Placental epithelial cell (primary cell): ENCODE results near the gene ASIC1. TPM values are rescaled to one million over a fixed set of nuclear protein-coding genes. Genes with fewer than 3 reads are reported as not detected.

ENCODE experiments used
- total RNA-seq: library from RNA; depleted of rRNA; stranded (reverse); fragments of >200 nt; gene quantifications from 2 replicates; pipeline ENCODE4 v1.2.3, GENCODE V29; 2012

The ASIC1 gene
- 0.65 and 1.2 TPM in 2 replicates for total RNA-seq

GRCh38 chr12:50057000-50057841, at the start of gene ASIC1:
Gene ASIC1 (plus strand): TSS chr12:50057596. CDS start chr12:50058767, 1,171 bp downstream.

GRCh38 chr12:50025187-50026059, 32.0 kb upstream of the ASIC1 start, which contains the start of gene RACGAP1:
Gene RACGAP1 (minus strand): TSS chr12:50025494. CDS start chr12:50016715, 8,779 bp downstream.

GRCh38 chr12:50084775-50085614, 27.6 kb downstream of the ASIC1 start, which contains the start of gene SMARCD1:
Gene SMARCD1 (plus strand): TSS chr12:50085342. CDS start chr12:50085370, 28 bp downstream.

GRCh38 chr12:50103767-50104321, 46.4 kb downstream of the ASIC1 start, which contains the start of gene GPD1:
Gene GPD1 (plus strand): TSS chr12:50104008. CDS start chr12:50104051, 43 bp downstream.

GRCh38 chr12:50111693-50112455, 54.5 kb downstream of the ASIC1 start, which contains the start of gene COX14:
Gene COX14 (plus strand): TSS chr12:50112236. CDS start chr12:50120044, 7,808 bp downstream.

Other genes with a start within 250 kb of the ASIC1 start
- gene NCKAP5L, start 229.2 kb upstream of the ASIC1 start, total RNA-seq = 24.7 and 41.1 TPM in 2 replicates
- 4.3 and 4.7 TPM in 2 replicates for gene BCDIN3D, start 214.5 kb upstream of the ASIC1 start, total RNA-seq
- gene FAIM2, start 153.7 kb upstream of the ASIC1 start, total RNA-seq = under 0.01 TPM in 2 replicates
- not detected in 2 replicates for gene AQP2, start 106.9 kb upstream of the ASIC1 start, total RNA-seq
- gene AQP5, start 95.7 kb upstream of the ASIC1 start, total RNA-seq = not detected in 2 replicates
- gene AQP6, start 84.6 kb upstream of the ASIC1 start, total RNA-seq = not detected in 2 replicates
- gene RACGAP1, start 32.1 kb upstream of the ASIC1 start, total RNA-seq = 27.9 and 39.0 TPM in 2 replicates
- gene SMARCD1, start 27.7 kb downstream of the ASIC1 start, total RNA-seq = 55.7 and 95.2 TPM in 2 replicates
- gene GPD1, start 46.4 kb downstream of the ASIC1 start, total RNA-seq = 1.2 TPM in 1 of 2 replicates, not detected in the other
- gene COX14, start 54.6 kb downstream of the ASIC1 start, total RNA-seq = 25.9 and 28.0 TPM in 2 replicates
- 28.3 and 35.1 TPM in 2 replicates for gene CERS5, start 109.8 kb downstream of the ASIC1 start, total RNA-seq
- gene LIMA1, start 225.9 kb downstream of the ASIC1 start, total RNA-seq = 139 and 360 TPM in 2 replicates